NAMALWA (cell line): Measurements from ENCODE around the gene COPZ2.
A peak's percentile ranks its signal among the peaks of the same experiment; 100 is the strongest.
"Not testable (repeated sequence)": the region's sequence is repeated elsewhere in the genome, so short reads cannot be mapped to it uniquely, and the experiment has no call there.

Source experiments
- DNase-seq: peaks from one replicate; pipeline ENCODE4 v3.0.0-alpha.2; 2015; ENCODE audit warnings: low spot score

The COPZ2 gene

DNA sequence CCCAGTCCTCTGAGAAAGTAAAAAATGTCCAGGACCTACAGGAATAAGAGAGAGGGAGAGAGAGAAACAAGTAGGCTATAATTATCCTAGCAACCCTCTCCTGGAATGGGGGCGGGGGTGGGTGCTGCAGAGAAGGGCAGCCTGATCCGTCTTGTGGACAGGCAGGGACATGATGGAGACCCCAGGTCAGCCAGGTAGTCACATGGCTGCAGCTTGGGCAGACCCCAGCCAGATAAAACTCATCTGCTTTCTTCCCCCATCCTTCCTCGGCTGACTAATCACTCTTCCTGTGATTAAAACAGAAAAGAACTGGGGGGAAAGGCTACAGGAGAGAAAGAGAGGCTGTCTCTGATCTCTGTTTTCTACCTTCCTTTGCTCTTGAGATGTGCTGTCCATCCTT, 32.6 kb downstream of the COPZ2 start:
- DNase-seq, result no peak

DNA sequence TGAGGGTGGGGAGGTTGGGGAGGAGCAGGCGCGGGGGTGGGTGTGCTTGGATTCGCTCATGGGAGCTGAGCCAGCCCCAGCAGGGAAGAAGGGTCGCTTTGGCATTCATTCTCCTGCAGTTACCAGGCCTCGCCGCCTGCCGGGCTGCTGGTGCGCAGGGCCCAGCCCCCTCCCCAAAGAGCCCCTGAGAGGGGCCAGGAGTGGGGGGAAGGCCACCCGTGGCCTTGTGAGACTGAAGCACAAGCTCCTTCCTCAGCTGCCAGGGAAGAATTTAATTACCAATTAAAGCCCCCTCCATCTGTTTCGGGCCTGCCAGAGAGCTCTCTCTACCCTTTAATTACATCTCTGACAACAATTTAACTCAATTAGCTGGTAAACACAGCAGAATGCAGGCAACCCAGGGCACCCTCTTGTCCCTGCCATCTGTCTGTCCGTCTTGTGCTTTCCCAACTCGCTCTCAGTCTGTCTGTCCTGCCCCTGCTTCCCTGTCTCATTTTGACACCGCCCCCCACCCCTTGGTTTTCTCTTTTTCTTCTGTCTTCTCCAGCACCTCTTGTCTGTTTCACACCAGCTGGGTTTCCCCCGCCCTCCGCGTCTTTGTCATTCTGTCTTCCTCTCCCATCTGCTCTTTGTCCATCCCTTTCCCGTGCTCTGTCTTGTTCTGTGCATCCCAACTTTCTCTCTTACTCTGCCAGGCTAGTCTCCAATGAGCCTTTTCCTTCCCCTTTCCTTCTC, 34.0 kb downstream of the COPZ2 start:
- DNase-seq, result no peak

DNA sequence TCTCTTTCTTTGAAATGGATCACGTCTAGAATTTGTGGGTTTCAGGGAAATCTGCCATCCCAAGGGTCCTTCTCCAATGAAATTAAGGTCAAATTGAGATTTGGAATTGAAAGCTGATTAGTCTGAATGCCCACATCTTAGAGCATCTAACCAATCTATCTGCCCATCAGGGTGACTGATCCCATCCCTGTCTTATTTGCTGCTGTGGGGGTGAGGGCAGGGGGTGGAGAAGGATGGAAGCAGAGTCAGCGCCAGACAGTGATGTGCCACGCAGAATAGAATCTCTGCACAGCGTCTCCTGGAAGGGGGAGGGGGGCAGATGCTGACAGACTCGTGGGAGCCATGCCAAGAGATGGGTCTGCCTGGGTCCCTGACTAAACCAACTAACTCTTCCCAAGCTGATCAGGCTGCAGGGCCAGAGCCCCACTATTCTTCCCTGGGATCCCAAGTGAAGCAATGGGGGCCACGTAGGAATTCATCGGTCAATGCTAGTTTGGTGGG, 34.6 kb downstream of the COPZ2 start:
- DNase-seq, result no peak

DNA sequence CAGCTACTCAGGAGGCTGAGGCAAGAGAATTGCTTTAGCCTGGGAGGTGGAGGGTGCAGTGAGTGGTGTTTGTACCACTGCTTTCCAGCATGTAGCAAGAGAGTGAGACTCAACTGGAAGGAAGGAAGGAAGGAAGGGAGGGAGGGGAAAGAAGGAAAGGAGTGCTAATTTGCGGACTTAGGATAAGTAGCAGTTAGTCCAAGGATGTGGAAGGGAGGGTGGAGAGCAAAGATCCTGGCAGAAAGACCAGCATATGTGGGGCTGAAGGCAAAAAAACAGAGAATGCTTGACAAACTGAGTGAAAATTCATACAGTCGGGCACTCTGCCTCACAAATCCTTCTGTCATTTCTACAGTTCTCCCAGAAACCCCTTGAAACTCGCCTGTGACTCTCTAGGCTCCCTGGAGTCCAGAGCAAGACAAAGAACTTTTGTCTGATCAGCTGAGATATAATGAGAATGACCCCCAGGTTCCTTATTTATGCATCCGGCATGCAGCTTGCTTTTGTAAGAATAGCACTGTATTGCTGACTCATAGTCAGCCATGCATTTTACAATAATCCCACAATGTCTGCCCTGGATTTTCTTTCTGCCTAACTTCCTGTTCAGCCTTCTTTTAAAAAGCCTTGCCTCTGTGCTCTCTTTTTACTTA, 35.2 kb downstream of the COPZ2 start:
- peak; percentile 37 for DNase-seq

DNA sequence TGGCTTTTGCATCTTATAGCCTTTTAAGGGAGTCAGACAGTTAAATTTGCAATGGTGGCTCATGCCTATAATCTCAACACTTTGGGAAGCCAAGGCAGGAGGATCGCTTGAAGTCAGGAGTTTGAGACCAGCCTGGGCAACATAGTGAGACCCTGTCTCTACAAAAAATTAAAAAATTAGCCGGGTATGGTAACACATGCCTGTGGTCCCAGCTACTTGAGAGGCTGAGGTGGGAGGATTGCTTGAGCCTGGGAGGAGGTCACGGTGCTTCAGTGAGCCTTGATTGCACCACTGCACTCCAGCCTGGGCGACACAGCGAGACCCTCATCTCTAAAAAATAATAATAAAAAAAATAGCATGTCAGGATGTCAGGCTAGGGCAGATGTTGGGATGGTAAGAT, 35.9 kb downstream of the COPZ2 start:
- DNase-seq, result not testable (repeated sequence)

DNA sequence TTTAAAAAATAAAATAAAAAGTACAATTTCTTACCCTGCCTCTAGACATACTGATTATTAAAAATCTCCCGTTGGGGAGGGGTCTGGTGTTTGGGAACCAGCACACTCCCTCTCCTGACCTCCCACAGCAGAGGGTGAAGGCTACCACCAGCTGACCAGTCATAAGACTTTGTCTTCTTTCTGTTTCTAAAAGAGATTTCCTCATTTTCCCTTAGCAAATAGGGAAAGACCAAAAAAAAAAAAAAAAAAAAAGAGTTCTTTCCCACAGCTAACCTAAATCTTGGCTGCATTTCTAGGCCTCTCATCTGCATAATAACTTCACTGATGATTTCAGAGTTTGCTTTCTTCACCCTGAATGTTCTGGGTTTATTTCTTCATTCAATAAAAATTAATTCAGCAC, 36.4 kb downstream of the COPZ2 start:
- no peak for DNase-seq

DNA sequence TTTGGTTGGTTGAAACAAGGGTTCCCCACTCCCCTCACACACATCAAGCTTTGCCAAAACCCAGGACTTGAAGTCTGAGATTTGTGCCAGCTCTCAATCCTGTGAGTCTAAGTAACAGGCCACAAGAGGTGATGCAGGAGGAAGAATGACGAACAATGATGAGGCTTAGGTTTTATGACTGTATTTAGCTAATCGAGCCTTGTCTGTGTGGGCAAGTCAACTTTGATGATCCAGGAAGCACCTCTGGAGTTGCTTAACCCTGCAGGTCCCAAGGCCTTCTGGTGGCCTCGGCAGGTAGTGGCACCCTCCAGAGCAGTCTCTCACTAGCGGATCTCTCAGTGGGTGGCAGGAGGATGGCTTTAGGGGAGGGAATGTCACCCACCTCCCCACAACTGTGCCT, 38.0 kb downstream of the COPZ2 start:
- no peak for DNase-seq

DNA sequence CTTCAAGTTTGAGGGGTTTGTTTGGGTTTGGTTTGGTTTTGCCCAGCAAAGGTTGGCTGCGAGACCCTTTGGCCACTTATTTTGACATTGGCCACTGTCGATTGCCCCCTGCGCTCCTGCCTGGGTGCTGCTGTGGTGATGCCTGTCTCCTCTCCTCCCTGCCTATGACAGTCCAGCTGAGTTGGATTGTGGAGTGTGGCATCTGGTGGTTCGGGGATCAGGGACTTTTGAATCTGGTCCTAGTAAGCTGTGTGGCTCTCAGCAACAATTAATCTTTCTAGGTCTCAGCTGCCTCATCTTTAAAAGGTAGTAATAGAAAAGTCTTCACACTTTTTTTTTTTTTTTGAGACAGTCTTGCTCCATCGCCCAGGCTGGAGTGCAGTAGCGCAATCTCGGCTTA, 39.6 kb downstream of the COPZ2 start:
- DNase-seq, result no peak

DNA sequence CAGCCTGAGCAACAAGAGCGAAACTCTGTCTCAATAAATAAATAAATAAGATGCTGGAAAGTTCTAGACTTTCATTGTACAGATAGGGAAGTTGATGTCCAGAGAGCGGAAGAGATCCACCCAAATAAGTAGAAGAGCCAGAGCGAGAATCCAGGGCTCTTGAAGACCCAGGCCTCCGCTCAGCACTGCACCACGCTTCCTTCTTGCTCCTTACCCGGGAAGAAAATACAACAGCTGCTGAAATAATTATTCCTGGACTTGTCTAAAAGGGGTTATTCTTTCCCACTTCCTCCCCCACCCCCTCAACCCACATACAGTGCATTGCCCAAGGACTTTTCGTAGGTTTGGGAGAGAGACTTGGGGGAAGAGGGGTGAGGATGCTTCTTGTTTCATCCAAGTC, 40.0 kb downstream of the COPZ2 start:
- no peak for DNase-seq

DNA sequence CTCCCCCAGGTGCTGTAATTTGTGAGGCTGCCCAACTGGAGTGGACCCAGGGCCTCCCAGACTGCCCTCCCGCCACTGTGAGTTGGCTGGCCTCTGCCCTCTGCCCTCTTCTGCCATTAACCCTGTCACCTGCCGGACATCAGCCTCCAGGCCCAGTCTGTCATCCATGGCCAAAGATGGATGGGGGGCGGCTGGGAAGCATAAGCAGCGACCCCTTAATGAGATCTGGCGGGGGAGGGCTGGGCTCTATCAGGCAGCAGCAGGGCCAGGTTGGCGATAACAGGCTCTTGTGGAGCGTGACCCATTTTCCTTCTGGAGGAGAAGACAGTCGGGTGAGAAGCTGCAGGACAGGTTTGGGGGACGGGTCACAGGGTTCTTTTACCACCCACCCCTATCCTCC, 41.4 kb downstream of the COPZ2 start:
- DNase-seq, result no peak

DNA sequence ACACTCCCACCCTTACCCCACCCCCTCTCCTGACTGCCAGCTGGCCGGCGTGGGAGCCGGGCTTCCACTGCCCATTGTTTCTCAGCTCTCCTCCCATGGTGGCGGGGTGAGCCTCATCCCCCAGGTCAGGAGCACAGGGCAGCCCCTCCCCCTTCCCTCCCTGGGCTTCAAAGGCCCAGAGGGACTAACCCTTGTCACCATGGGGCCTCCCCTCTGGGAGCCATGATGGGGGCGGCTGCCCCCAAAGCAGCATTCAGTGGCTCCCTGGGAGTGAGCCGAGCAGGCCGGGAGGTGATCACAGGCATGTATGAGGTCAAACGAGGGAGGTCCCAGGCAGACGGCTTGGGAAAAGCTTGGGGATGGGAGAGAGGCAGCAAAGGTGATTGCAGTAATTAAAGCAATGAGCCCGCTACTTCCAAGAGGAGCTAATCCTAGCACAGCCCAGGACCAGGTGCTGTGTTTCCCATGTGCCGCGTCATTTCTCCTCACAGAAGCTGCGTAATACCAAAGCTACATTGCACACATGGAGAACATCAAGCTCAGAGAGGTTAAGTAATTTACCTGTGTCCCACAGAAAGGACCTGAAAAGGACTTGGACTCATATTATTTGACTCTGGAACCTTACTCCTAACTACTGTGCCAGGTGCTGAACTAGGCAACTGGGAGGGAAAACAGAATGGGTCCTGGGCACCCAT, 42.2 kb downstream of the COPZ2 start:
- no peak for DNase-seq

DNA sequence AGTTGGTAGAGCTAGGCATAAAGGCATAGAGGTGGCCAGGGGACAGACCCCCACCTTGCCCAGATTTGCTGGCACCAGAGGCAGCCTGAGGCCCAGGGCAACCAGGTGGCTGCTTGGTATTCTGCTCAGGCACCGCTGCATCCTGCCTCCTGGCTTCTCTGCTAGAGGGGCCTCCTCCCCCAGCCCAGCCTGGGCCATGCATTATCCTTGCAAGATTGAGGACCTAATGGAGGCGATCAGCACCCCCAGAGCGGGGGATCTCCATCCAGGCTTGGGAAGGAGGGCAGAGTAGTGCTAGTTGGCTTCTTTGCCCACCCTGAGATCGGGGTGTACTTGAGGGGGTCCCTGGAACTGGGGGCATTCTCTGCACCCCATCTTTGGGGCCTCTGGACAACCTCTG, 42.9 kb downstream of the COPZ2 start:
- no peak for DNase-seq

DNA sequence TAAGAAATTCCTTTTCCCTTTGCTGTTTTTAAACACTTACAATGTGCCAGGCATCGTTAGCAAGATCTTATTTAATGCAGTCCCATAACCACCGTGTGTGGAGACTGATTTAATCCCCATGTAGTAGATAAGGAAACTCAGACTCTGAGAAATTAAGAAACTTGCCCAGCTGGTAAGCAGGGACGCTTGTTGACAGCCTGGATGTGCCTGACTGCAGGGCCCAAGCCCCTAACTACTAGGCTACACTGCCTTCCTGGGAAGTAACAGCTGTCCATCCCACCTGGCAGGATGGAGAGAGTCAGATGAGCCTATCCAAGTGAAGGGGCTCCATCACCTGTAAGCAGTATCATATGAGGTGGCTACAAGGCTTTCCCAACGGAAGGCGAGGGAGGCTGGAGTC, 43.6 kb downstream of the COPZ2 start:
- DNase-seq, result no peak

DNA sequence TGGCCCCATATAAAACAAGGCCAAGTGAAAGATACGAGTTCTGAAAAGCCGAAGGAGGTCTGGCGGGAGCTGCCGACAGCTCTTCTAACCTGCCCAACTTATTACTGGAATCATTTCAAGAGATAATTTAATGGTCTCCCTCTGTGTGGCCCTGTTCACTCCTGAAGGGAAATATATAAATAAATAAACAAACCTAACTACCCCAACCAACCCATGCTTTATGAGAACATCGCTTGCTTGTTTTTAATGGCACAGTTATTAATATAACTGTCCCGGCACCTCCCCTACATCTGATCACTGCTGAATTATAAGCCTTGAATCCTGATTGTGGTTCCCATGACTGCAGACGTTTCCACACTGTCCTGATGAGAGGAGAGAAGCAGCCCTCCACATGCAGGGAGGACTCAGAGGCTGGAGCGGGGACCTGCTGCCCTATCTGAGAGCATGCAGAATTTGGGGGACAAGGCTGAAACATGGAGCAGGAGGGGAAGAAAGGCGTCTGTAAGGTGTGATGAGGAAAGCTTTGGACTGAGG, 44.5 kb downstream of the COPZ2 start:
- DNase-seq, result no peak

DNA sequence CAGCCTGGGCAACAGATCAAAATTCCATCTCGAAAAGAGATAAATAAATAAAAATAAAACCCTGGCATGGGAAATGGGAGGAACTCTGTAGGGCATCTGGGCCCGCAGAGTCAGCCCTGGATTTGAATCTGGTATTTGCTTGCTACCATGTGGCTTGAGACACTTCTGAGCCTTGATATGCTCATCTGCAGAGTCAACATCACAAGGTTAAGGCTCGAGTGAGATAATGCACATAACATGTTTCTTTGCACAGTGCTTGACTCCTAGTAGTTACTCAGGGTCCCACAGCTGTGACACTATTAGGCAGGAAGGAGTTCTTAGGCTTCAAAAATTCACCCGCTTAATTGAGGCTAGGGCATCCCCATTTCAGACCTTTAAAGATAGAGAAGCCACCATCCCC, 45.4 kb downstream of the COPZ2 start:
- DNase-seq, result no peak

DNA sequence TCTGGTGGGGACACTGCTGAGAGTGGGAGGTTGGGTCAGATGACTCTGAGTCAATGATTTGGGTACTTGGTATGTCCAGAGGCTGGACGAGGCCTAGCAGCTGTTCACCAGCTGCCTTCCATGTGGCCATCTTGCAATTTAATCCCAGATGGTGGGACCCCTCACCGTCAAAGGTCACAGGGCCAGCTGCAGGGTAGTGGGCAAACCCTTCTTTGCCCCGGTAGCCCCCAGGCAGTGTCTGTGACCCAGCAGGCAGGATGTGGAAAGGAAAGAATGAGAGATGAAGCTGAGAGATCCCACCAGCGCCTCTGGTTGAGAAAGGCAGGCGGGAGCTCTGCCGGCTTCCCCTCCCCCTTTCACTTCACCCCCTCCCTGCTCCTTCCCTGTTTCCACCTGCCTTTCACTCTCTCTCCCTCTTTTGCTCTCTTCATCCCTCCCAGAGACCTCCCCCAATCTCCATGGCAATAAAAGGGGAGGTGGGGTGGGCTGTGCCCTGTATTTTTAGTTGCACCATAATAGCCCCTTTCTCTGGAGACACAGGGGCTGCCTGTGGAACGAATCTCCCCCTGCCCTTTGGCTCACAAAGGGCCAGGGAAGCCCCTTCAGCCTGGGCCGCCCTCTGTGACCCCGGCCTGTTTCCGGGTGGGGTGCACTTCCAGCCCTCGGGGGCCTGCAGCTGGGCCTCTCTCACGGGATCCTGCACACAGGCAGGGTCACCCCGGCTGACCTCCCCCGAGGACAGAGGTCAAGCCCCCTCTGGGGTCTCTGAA, 46.5 kb downstream of the COPZ2 start:
- DNase-seq, result no peak

DNA sequence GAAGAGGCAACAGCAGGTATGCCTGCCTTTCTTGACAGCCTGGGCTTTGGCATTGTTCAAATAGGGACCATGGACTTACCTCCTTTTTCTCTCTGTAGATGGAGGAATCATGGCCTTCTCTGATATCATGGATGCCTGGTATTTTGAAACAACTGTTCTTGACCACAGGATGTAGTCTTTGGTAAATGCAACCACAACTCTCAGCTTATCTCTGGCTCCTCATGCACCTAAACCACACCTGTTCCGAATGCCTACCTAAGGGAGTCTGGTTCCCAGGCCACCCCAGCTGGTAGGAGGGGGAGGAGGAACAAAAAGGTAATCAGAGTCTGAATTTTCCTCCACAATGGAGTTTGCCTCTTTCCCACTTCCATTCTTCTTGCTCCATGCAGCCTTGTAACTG, 47.9 kb downstream of the COPZ2 start:
- DNase-seq, result no peak

DNA sequence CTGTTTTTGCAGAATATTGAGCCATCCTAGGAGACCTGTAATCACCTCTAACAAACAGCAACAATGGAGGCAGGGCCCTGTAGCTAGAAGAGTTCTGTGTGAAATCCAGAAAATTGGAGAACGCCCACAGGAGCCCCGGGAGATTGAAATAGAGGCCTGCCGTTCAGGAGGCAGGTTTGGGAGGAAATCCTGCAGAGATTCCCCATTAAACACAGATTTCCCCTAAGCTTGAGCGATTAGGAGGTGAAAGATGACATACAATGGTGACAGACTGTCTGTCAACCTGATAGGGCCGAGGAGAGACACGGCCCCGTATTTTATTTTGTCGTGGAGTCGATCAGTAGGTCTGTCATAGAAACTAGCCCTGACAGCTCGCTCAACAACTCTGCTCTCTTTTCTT, 48.4 kb downstream of the COPZ2 start:
- no peak for DNase-seq

DNA sequence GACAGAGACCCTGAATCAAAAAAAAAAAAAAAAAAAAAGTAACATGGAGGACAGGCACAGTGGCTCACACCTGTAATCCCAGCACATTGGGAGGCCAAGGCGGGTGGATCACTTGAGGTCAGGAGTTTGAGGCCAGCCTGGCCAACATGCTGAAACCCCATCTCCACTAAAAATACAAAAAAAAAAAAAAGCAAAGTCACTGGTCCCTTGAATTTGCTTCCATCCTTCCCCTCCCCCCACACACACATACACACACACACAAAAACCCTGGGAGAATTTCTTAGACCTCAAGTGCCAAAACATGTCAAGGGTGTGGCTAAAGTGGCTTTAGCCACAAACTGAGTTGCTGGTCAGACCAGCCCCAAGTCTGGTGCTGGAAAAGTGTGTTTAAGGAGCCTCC, 49.2 kb downstream of the COPZ2 start:
- DNase-seq, result not testable (repeated sequence)

DNA sequence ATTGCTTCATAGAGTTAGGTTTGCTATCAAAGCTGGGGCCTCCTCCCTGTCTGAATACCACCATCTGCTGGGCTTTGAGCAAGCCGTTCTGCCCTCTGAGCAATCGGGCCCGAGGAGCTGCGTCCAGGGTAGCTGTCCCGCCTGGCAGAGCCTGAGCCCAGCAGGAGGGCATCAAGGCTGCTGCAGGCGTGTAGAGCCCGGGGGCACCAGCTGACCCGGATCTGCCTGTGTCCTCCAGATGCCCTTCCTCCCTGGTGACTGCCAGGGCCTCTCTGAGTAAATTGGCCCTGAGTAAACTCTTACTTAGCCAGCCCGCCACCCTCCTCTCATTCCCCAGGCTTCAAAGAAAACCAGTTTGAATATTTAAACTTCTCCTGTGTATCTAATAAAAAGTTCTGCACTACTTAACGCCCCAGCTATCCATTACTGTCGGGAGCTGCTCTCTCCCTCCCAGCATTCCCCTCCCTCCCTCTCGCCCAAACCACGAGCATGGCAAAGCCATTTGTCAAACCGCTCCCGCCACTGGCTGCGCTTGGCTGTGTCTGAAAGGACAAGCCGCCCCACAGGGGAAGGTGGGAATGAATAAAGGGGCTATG, 50.3 kb downstream of the COPZ2 start:
- DNase-seq, result no peak

DNA sequence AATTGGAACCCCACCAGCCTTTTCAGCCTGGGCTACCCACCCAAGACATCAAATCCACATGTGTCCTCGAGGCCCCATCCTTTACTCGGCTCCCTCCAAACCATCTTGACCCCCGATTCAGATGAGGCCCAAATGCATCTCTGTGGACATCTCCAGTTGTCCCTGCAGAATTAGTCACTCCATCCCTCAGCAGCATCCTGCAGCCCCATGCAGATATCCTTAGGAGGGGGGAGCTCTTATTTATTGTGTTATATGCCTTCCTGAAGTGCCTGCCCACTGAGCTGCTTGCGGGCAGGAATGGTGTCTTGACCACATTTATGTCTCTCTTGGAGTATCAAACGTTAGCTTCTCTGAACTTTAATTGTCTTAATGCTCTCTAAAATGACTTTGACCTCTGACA, 51.1 kb downstream of the COPZ2 start:
- no peak for DNase-seq
